H9 (cell line): ENCODE results near the gene SH3BP5L. TPM values are rescaled to one million over a fixed set of nuclear protein-coding genes. Genes with fewer than 3 reads are reported as not detected.

ENCODE experiments used
- DNase-seq: peaks from one replicate; pipeline ENCODE4 v3.0.0-alpha.2; 2017
- H2AFZ ChIP-seq: one replicate; pipeline ENCODE4 v1.6.1; 2013; ENCODE audit warnings: mild to moderate bottlenecking, low read length, control low read depth, moderate library complexity
- H2AK5ac ChIP-seq: 2 replicates; pipeline ENCODE4 v1.6.1; 2013; ENCODE audit warnings: low read length, control low read depth, mixed read lengths; ENCODE audit not compliant: insufficient read length
- H2BK120ac ChIP-seq: one replicate; pipeline ENCODE4 v1.6.1; 2013; ENCODE audit warnings: low read depth, mild to moderate bottlenecking, low read length, control low read depth, inconsistent platforms; ENCODE audit not compliant: poor library complexity, severe bottlenecking
- H2BK12ac ChIP-seq: 2 replicates; pipeline ENCODE4 v1.6.1; 2013; ENCODE audit warnings: low read length, control low read depth, mixed read lengths, low read depth; ENCODE audit not compliant: insufficient read length
- H2BK15ac ChIP-seq: 2 replicates; pipeline ENCODE4 v1.6.1; 2013; ENCODE audit warnings: low read depth, low read length, control low read depth
- H2BK20ac ChIP-seq: one replicate; pipeline ENCODE4 v1.6.1; 2013; ENCODE audit warnings: low read depth, mild to moderate bottlenecking, low read length, control low read depth, inconsistent platforms; ENCODE audit not compliant: poor library complexity, severe bottlenecking
- H2BK5ac ChIP-seq: 2 replicates; pipeline ENCODE4 v1.6.1; 2013; ENCODE audit warnings: low read length, control low read depth, mixed read lengths; ENCODE audit not compliant: insufficient read length
- H3K14ac ChIP-seq: 2 replicates; pipeline ENCODE4 v1.6.1; 2013; ENCODE audit warnings: low read length, control low read depth; ENCODE audit not compliant: insufficient read depth
- H3K18ac ChIP-seq: 2 replicates; pipeline ENCODE4 v1.6.1; 2013; ENCODE audit warnings: low read depth, mild to moderate bottlenecking, mixed read lengths, low read length, control low read depth; ENCODE audit not compliant: insufficient read length
- H3K23ac ChIP-seq: 2 replicates; pipeline ENCODE4 v1.6.1; 2013; ENCODE audit warnings: low read length, control low read depth, mixed read lengths, low read depth; ENCODE audit not compliant: insufficient read length
- H3K23me2 ChIP-seq: 2 replicates; pipeline ENCODE4 v1.6.1; 2013; ENCODE audit warnings: low read depth, mild to moderate bottlenecking, mixed read lengths, low read length, control low read depth; ENCODE audit not compliant: insufficient read length, poor library complexity, severe bottlenecking
- H3K27ac ChIP-seq: 2 replicates; pipeline ENCODE4 v1.5.1; 2013; ENCODE audit warnings: low read length, control low read depth, mixed read lengths, low read depth; ENCODE audit not compliant: insufficient read length
- H3K27me3 ChIP-seq: 2 replicates; pipeline ENCODE4 v1.6.1; 2013; ENCODE audit warnings: low read length, control low read depth, inconsistent platforms; ENCODE audit not compliant: insufficient read depth
- H3K4ac ChIP-seq: 2 replicates; pipeline ENCODE4 v1.6.1; 2013; ENCODE audit warnings: low read depth, mild to moderate bottlenecking, control low read depth, inconsistent platforms, low read length, moderate library complexity
- H3K4me1 ChIP-seq: 2 replicates; pipeline ENCODE4 v1.6.1; 2013; ENCODE audit warnings: low read length, control low read depth, inconsistent platforms; ENCODE audit not compliant: insufficient read depth
- H3K4me2 ChIP-seq: 2 replicates; pipeline ENCODE4 v1.6.1; 2013; ENCODE audit warnings: low read length, control low read depth, mixed read lengths; ENCODE audit not compliant: insufficient read length, insufficient read depth
- H3K56ac ChIP-seq: 2 replicates; pipeline ENCODE4 v1.6.1; 2013; ENCODE audit warnings: low read depth, mild to moderate bottlenecking, mixed read lengths, low read length, control low read depth; ENCODE audit not compliant: insufficient read length
- H3K79me1 ChIP-seq: 2 replicates; pipeline ENCODE4 v1.6.1; 2013; ENCODE audit warnings: low read depth, mild to moderate bottlenecking, moderate library complexity, low read length, control low read depth, inconsistent platforms; ENCODE audit not compliant: insufficient read depth, poor library complexity, severe bottlenecking
- H3K79me2 ChIP-seq: 2 replicates; pipeline ENCODE4 v1.6.1; 2013; ENCODE audit warnings: low read length, control low read depth, inconsistent platforms; ENCODE audit not compliant: insufficient read depth
- H3K9ac ChIP-seq: 2 replicates; pipeline ENCODE4 v1.6.1; 2013; ENCODE audit warnings: low read length, control low read depth, mixed read lengths; ENCODE audit not compliant: insufficient read length; ENCODE audit errors: extremely low read depth
- H3K9me3 ChIP-seq: one replicate; pipeline ENCODE4 v1.6.1; 2013; ENCODE audit warnings: low read depth, low read length, inconsistent platforms; ENCODE audit not compliant: control insufficient read depth
- H3T11ph ChIP-seq: one replicate; pipeline ENCODE4 v1.6.1; 2013; ENCODE audit warnings: mild to moderate bottlenecking, low read length, control low read depth, inconsistent platforms
- H4K20me1 ChIP-seq: one replicate; pipeline ENCODE4 v1.6.1; 2013; ENCODE audit not compliant: control insufficient read depth, insufficient read length, insufficient read depth
- H4K5ac ChIP-seq: 2 replicates; pipeline ENCODE4 v1.6.1; 2013; ENCODE audit warnings: low read depth, mild to moderate bottlenecking, mixed read lengths, low read length, control low read depth; ENCODE audit not compliant: insufficient read length
- H4K8ac ChIP-seq: replicated peaks from 2 replicates; pipeline ENCODE4 v1.6.1; 2013; ENCODE audit warnings: low read length, control low read depth, mixed read lengths, low read depth; ENCODE audit not compliant: insufficient read length
- H4K91ac ChIP-seq: 2 replicates; pipeline ENCODE4 v1.6.1; 2013; ENCODE audit warnings: low read depth, mild to moderate bottlenecking, moderate library complexity, mixed read lengths, low read length, control low read depth; ENCODE audit not compliant: insufficient read length
- H3K27ac Mint-ChIP-seq, 3 experiments: 2 replicates in 2 of 3; 3 replicates in 1 of 3; pipeline ENCODE4 v1.8.0; 2020 to 2021; ENCODE audit warnings: mixed read lengths in 3 of 3, mild to moderate bottlenecking in 1 of 3, moderate library complexity in 1 of 3
- H3K27me3 Mint-ChIP-seq: 2 replicates; pipeline ENCODE4 v1.8.0; 2021; ENCODE audit warnings: low read depth, mild to moderate bottlenecking, moderate library complexity, mixed read lengths
- H3K36me3 Mint-ChIP-seq, 3 experiments: 2 replicates in 2 of 3; 3 replicates in 1 of 3; pipeline ENCODE4 v1.8.0; 2020 to 2021; ENCODE audit warnings: low read depth in 3 of 3, mixed read lengths in 3 of 3; ENCODE audit not compliant: insufficient read depth in 1 of 3
- H3K4me1 Mint-ChIP-seq, 2 experiments: 2 replicates each; pipeline ENCODE4 v1.8.0; 2020; ENCODE audit warnings: mixed read lengths in 2 of 2
- H3K4me3 Mint-ChIP-seq, 2 experiments: 2 replicates in 1 of 2; 3 replicates in 1 of 2; pipeline ENCODE4 v1.8.0; 2020 to 2021; ENCODE audit warnings: mild to moderate bottlenecking in 2 of 2, mixed read lengths in 2 of 2, moderate library complexity in 1 of 2
- H3K9me3 Mint-ChIP-seq, 2 experiments: 2 replicates in 1 of 2; 3 replicates in 1 of 2; pipeline ENCODE4 v1.8.0; 2020; ENCODE audit warnings: mild to moderate bottlenecking in 2 of 2, mixed read lengths in 2 of 2, moderate library complexity in 1 of 2
- WGBS: extraction: QIAGEN DNeasy Blood & Tissue Kit; methylation state at CpG from one replicate; pipeline ENCODE4 v1.1.7; 2013; ENCODE audit warnings: missing lambda C conversion rate, low lambda C conversion rate, mixed read lengths; ENCODE audit not compliant: insufficient read length; ENCODE audit errors: extremely low coverage; 5-methylcytosine and 5-hydroxymethylcytosine counted together
- total RNA-seq: library from RNA; stranded (reverse); gene quantifications from 2 replicates; pipeline ENCODE4 v1.2.1, GENCODE V29; 2021
- TF ChIP-seq, protein P1 (sequence below): fragments of 200-600 bp; sonication (generic); conservative IDR thresholded peaks from 3 replicates; pipeline ENCODE4 v1.8.0; 2021; ENCODE audit warnings: antibody characterized with exemption, mild to moderate bottlenecking

Gene SH3BP5L
- total RNA-seq, 1 experiment from 2014 or later = 27.6 TPM

DNA sequence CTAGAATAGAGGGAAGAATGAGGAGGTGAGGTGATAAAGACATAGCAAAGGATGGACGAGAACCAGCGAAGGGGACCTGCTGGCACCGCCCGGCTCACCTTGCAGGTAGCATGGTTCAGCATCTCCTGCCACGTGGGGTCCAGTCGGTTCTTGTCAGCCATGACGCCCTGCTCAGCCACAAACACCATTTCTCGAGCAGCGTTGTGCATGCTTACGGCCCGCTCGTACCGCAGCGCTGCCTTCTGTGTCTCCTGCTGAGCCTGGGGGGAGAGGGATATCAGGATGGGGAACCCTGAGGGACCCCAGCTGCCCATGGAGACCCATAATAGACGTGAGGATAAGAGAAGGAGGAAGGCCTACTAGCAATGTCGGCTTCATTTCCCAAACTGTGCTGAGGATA is 11.4 kb downstream of the SH3BP5L start:
- no peaks in the 10 kb centered on the region for H3K27me3 ChIP-seq
- H4K20me1 ChIP-seq = no peaks in the 10 kb centered on the region
- H3K18ac ChIP-seq = no peak overlapping the region
- H2BK20ac ChIP-seq = no peak overlapping the region
- H3K23me2 ChIP-seq = no peaks in the 10 kb centered on the region
- peaks cover 2% of the 10 kb centered on the region; the same call in 1 of the 2 replicates for H3K4me1 ChIP-seq
- no peak overlapping the region for H3T11ph ChIP-seq
- H3K9me3 ChIP-seq = no peaks in the 10 kb centered on the region
- H3K14ac ChIP-seq = no peak overlapping the region
- Mint-ChIP-seq H3K27ac (no peak overlapping the region), H3K9me3 (no peaks in the 10 kb centered on the region), H3K4me1 (peaks cover 21 to 22% of the 10 kb centered on the region in 2 experiments), H3K4me3 (no peak overlapping the region), H3K36me3 (peaks cover 28 to 61% (median 55%) of the 10 kb centered on the region in 3 experiments), H3K27me3 (no peaks in the 10 kb centered on the region)
- no peaks in the 10 kb centered on the region; the same call in 1 of the 2 replicates for H3K79me2 ChIP-seq
- no peak overlapping the region for H2BK5ac ChIP-seq
- no CpG with 5 or more reads among the region's 16 CpGs for WGBS
- H3K4me2 ChIP-seq = no peak overlapping the region
- H2AK5ac ChIP-seq = no peak overlapping the region
- H2BK15ac ChIP-seq = no peak overlapping the region
- no peak for DNase-seq
- H4K91ac ChIP-seq = no peak overlapping the region
- no peak overlapping the region for H4K8ac ChIP-seq
- no peak overlapping the region for H3K4ac ChIP-seq
- H3K27ac ChIP-seq = no peak overlapping the region
- no peak overlapping the region for H4K5ac ChIP-seq
- H2BK12ac ChIP-seq = no peak overlapping the region
- TF ChIP-seq, protein P1, sequence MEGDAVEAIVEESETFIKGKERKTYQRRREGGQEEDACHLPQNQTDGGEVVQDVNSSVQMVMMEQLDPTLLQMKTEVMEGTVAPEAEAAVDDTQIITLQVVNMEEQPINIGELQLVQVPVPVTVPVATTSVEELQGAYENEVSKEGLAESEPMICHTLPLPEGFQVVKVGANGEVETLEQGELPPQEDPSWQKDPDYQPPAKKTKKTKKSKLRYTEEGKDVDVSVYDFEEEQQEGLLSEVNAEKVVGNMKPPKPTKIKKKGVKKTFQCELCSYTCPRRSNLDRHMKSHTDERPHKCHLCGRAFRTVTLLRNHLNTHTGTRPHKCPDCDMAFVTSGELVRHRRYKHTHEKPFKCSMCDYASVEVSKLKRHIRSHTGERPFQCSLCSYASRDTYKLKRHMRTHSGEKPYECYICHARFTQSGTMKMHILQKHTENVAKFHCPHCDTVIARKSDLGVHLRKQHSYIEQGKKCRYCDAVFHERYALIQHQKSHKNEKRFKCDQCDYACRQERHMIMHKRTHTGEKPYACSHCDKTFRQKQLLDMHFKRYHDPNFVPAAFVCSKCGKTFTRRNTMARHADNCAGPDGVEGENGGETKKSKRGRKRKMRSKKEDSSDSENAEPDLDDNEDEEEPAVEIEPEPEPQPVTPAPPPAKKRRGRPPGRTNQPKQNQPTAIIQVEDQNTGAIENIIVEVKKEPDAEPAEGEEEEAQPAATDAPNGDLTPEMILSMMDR = no peak
- H3K56ac ChIP-seq = no peak overlapping the region
- H3K23ac ChIP-seq = no peak overlapping the region
- no peak overlapping the region for H2AFZ ChIP-seq
- no peaks in the 10 kb centered on the region for H3K79me1 ChIP-seq
- no peak overlapping the region for H3K9ac ChIP-seq
- H2BK120ac ChIP-seq = no peak overlapping the region
